Measurements from ENCODE around the gene GPT2.
A peak's percentile ranks its signal among the peaks of the same experiment; 100 is the strongest.
"Not testable (repeated sequence)": the region's sequence is repeated elsewhere in the genome, so short reads cannot be mapped to it uniquely, and the experiment has no call there.

GPT2 gene

DNA sequence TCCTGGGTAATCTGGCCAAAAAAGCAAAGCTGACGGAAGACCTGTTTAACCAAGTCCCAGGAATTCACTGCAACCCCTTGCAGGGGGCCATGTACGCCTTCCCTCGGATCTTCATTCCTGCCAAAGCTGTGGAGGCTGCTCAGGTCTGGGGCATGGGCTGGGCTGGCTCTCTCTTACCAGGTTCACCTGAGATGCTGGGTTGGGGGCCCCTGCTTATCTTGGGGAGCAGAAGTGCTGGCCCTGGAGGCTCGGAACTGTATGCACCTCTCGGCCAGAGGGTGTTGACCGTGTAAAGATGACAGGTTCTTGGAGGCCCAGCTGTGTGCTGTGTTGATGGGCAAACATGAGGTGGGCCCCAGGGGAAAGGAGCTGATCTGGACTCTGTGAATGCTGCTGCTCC, 40.2 kb downstream of the GPT2 start:
- in situ Hi-C loops (cut with HindIII; ENCODE audit: low pct_unique_long_range_greater_than_20kb, low sequenced_read_pairs) = no loop called here
- TF ChIP-seq JUND (IDR thresholded peaks at IDR 0.05; ENCODE audit: low read depth) = no peak
- no peak for DNase-seq (ENCODE audit: low read depth in 1 of 2, low spot score in 1 of 2)

DNA sequence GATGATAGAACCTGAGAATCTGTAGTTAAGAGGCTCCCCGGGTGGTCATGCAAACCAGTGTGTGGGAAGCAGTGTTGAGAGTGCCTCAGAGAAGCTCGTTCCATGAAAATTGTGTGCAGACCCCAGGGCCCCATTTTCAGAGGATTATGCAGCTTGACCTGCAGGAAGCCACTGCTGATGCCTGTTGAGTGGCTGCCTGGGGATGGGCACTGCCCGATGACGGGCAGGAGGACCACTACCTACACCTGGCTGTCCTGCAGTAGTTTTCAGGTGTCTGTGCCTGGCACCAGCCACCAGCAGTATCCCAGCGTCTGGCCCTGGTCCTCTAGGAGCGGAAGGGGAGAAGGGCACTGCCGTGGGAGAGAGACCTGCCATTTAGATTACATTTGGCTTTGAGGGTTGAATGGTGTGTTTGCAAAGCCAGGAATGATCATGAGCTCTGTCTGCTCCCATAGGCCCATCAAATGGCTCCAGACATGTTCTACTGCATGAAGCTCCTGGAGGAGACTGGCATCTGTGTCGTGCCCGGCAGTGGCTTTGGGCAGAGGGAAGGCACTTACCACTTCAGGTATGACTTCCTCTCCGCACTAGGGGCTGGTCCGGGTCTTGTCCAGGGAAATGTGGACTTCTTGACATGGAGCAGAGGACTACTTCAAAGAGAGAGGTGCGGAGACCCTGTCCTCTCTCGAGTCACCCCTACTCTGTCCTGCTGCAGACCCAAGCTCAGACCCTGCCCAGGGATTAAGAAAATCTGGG, 42.5 kb downstream of the GPT2 start:
- DNase-seq (ENCODE audit: low read depth in 1 of 2, low spot score in 1 of 2) = no peak
- in situ Hi-C loops (cut with HindIII; ENCODE audit: low pct_unique_long_range_greater_than_20kb, low sequenced_read_pairs) = no loop called here

DNA sequence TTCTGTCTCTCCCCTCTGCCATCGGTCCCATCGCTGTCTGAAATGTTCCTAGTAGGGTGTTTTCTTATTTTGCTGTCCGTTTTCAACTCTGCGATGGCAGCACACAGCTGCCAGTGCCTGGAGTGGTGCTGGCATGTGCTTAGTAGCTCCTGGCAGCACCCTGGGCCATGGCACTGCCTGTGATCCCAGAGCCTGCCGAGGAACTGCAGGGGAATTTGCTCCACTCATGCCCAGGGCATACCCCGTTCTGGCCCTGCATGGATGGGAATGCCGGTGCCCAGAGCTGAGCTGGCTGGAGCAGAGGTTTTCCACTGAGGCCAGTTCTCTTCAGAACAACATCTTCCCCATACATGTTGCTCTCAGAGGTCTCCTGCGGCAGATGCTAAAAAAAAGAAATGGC, 43.1 kb downstream of the GPT2 start:
- TF ChIP-seq JUND (IDR thresholded peaks at IDR 0.05; ENCODE audit: low read depth) = no peak
- DNase-seq (ENCODE audit: low read depth in 1 of 2, low spot score in 1 of 2) = no peak
- in situ Hi-C loops (cut with HindIII; ENCODE audit: low pct_unique_long_range_greater_than_20kb, low sequenced_read_pairs) = no loop called here

More for the DNA sequence above, 42.5 kb downstream of the GPT2 start:
- TF ChIP-seq JUND (IDR thresholded peaks at IDR 0.05; ENCODE audit: low read depth) = no peak

DNA sequence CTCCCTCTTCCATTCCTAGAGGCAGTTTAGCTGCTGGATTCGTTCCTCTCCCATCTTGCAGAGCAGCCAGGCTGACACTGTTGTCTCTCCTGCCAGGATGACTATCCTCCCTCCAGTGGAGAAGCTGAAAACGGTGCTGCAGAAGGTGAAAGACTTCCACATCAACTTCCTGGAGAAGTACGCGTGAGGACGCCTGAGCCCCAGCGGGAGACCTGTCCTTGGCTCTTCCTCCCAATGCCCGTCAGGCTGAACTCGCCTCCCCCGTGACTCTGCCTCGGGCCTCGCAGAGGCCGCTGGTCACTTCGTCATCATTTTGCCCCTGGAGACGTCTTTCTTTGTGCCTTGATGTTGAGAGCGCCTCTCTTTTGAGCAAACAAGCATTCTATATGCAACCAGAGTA, 44.6 kb downstream of the GPT2 start:
- no peak for DNase-seq (ENCODE audit: low read depth in 1 of 2, low spot score in 1 of 2)
- in situ Hi-C loops (cut with HindIII; ENCODE audit: low pct_unique_long_range_greater_than_20kb, low sequenced_read_pairs) = no loop called here
- TF ChIP-seq JUND (IDR thresholded peaks at IDR 0.05; ENCODE audit: low read depth) = no peak

DNA sequence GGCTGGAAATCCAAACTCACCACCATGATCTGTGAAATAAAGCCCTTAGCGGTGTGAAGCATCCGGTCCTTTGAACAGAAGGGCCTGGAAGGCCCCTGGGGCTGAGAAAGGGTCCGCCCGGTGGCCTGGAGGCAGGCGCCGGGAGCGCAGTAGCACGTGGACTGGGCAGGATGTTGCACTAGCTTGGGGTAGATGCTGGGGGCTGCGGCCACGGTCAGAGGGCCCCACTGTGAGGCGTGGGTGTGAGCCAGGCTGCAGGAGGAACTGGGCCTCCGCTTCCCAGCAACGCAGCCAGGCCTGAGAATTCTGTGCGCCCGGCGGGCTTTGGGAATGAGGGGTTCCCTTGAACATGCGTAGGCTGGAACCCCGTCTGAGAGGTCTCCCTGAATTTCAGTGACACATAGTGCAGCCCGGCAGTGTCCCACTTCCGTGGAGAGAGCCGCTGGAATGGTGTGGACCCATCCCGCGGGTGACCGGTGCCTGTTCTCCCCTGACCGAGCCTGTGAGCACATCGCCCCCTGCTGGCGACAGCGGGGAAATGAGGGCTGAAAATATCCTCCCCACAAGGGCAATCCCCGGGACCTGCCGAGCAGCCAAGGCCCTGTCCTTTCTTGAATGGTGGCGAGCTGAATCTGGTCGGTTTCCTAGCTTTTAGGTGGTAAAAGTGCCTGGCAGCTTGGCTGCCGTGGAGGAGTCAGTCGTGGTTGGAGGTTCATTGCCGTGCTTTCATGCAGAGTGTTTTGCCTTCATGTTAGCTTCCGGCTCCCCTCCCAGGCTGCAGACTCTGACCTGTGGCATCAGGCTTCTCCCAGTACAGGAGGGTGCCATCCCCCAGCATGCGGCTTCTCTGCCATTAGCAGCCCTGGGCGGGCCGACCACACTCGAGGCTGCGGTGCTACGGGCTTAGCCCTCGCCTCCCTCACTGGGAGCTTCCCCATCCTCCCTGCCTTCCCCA, 45.5 kb downstream of the GPT2 start:
- in situ Hi-C loops (cut with HindIII; ENCODE audit: low pct_unique_long_range_greater_than_20kb, low sequenced_read_pairs) = no loop called here

DNA sequence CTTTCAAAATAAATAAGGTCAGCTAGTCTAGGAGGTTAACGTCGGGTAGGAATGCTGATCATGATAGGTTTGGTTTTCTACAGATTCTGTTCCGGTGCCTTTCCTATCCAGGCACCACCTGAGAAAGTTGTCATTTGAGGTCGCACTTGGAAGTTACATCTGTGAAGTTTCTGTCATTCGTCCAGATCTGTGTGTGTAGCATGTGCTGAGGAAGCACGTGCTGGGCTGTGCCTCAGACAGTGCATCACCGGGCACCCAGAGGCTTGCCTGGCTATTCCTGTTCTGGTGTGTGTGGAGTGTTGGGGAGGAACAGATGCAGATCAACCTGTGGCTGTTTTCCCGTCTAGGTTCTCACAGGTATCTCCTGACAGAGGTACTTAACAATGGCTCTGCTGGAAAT, 46.7 kb downstream of the GPT2 start:
- no peak for DNase-seq (ENCODE audit: low read depth in 1 of 2, low spot score in 1 of 2)
- TF ChIP-seq JUND (IDR thresholded peaks at IDR 0.05; ENCODE audit: low read depth) = no peak
- in situ Hi-C loops (cut with HindIII; ENCODE audit: low pct_unique_long_range_greater_than_20kb, low sequenced_read_pairs) = no loop called here

More for the DNA sequence above, 45.5 kb downstream of the GPT2 start:
- no peak for TF ChIP-seq JUND (IDR thresholded peaks at IDR 0.05; ENCODE audit: low read depth)
- peak; percentile 51 to 65 for DNase-seq (ENCODE audit: low read depth in 1 of 2, low spot score in 1 of 2)

DNA sequence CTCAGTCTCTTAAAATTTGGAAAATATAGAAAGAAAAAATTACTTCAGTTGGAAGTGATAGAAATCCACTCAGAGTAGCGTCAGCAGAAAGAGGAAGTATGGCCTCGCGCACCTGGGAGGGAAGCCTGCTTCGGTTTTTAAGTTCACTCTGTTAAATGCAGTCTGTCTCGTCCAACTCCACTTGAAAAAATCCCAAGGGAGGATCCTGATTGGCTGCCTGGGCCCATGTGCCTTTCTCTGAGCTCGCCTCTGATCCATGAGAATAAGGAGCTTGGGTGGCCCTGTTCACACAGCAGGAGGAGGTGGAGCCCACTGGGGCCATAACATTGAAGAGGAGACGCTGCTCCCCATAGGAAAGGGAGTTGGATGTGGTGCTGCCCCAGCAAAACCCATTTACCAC, 48.6 kb downstream of the GPT2 start:
- TF ChIP-seq JUND (IDR thresholded peaks at IDR 0.05; ENCODE audit: low read depth) = no peak
- in situ Hi-C loops (cut with HindIII; ENCODE audit: low pct_unique_long_range_greater_than_20kb, low sequenced_read_pairs) = no loop called here
- DNase-seq (ENCODE audit: low read depth in 1 of 2, low spot score in 1 of 2) = no peak

DNA sequence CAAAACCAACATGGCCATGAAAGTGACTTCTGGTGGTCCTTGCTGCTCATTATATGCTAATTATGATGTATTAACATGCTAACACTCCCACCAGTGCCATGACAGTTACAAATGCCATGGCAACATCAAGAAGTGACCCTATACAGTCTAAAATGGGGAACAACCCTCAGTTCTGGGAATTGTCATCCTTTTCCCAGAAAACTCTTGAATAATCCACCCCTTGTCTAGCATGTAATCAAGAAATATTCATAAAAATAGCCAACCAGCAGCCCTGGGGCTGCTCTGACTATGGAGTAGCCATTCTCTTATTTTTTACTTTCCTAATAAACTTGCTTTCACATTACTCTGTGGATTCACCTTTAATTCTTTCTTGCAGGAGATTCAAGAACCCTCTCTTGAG, 53.4 kb downstream of the GPT2 start:
- in situ Hi-C loops (cut with HindIII; ENCODE audit: low pct_unique_long_range_greater_than_20kb, low sequenced_read_pairs) = no loop called here
- DNase-seq (ENCODE audit: low read depth in 1 of 2, low spot score in 1 of 2) = no peak
- TF ChIP-seq JUND (IDR thresholded peaks at IDR 0.05; ENCODE audit: low read depth) = no peak

DNA sequence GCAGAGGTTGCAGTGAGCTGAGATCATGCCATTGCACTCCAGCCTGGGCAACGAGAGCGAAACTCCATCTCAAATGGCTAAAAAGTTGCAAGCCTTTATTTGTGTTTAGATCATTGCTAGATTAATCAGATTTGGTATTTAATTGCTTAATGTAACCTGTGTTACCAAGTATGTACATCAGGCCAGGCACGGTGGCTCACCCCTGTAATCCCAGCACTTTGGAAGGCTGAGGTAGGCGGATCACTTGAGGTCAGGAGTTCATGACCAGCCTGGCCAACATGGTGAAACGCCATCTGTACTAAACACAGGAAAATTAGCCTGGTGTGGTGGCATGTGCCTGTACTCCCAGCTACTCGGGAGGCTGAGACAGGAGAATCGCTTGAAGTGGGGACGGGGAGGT, 60.6 kb downstream of the GPT2 start:
- in situ Hi-C loops (cut with HindIII; ENCODE audit: low pct_unique_long_range_greater_than_20kb, low sequenced_read_pairs) = not testable (repeated sequence)

DNA sequence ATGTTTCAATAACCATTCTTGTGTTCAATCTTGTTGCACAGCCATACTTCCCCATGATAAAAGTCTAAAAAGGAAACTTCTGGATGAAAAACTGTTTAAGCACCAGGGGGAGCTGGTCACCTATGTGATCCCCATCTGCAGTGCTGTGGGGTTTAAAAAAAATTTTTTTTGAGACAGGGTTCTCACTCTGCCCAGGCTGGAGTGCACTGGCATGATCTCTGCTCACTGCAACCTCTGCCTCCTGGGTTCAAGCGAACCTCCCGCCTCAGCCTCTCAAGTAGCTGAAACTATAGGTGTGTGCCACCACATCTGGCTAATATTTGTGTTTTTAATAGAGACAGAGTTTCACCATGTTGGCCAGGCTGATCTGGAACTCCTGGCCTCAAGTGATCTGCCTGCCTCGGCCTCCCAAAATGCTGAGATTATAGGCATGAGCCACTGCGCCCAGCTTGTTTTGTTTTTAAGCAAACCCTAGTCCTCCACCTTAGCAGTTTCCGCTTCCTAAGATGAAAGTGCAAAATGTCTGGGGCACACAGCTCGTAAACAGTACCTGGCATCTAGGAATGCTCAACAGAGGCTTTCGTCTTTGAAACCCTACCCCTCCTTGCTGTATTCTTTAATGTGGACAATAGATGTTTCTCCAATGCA, 63.9 kb downstream of the GPT2 start:
- in situ Hi-C loops (cut with HindIII; ENCODE audit: low pct_unique_long_range_greater_than_20kb, low sequenced_read_pairs) = no loop called here

More for the DNA sequence above, 60.6 kb downstream of the GPT2 start:
- DNase-seq (ENCODE audit: low read depth in 1 of 2, low spot score in 1 of 2) = not testable (repeated sequence)

DNA sequence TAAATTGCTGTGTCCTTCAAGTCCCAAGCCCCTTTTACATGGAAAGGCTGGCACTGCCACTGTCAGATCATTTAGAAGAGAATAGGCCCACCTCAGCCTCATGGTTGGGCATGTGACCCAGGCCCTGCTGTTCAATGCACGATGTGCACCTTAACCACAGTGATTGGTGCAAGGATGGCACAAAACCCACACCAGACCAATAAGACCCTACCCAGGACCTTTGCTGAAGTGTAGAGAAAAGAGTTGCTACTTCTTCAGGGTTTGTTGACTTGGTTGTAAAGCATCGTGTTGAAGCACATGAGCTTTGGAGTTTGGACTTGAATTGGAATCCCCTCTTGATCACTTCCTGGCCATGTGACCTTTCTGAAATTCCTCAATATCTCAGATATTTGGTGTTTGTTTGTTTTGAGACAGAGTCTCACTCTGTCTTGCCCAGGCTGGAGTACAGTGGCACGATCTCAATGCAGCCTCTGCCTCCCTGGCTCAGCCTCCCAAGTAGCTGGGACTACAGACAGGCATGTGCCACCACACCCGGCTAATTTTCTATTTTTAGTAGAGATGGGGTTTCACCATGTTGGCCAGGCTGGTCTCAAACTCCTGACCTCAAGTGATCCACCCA, 64.5 kb downstream of the GPT2 start:
- no peak for DNase-seq (ENCODE audit: low read depth in 1 of 2, low spot score in 1 of 2)
- in situ Hi-C loops (cut with HindIII; ENCODE audit: low pct_unique_long_range_greater_than_20kb, low sequenced_read_pairs) = no loop called here
- no peak for TF ChIP-seq JUND (IDR thresholded peaks at IDR 0.05; ENCODE audit: low read depth)

More for the DNA sequence above, 63.9 kb downstream of the GPT2 start:
- DNase-seq (ENCODE audit: low read depth in 1 of 2, low spot score in 1 of 2) = peak in 1 of 2 experiments; percentile 64
- no peak for TF ChIP-seq JUND (IDR thresholded peaks at IDR 0.05; ENCODE audit: low read depth)

DNA sequence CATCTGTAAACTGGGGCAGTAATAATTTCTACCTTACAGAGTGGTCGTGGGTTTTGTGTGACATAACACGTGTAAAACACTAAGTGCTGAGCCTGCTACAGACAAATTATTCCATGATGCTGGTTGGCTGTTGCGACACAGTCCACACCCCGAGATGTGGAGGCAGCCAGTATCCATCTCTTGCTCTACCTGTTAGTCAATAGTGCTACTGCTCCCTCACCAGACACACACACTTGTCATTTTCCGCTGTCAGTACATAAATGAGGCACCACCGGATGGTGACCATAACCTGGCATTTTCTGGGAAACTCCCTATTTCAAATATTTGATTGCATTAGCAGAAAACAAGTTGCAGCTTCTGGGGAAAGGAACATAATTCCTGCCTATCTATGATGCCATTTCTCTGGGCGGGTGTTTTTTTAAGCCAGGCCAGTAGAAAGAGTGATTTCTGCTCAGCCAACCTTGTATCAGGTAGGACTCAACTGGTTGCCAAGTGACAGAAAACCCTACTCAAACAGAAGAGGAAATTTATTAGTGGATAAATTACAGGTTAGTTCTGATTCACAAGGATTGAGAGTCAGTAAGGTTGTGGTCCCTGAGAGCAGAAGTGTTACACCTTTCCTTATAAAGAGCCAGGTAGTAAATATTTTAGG, 65.2 kb downstream of the GPT2 start:
- in situ Hi-C loops (cut with HindIII; ENCODE audit: low pct_unique_long_range_greater_than_20kb, low sequenced_read_pairs) = no loop called here
- DNase-seq (ENCODE audit: low read depth in 1 of 2, low spot score in 1 of 2) = no peak
- TF ChIP-seq JUND (IDR thresholded peaks at IDR 0.05; ENCODE audit: low read depth) = no peak
